Measurements from ENCODE around the gene FOXA1. TPM values are rescaled to one million over a fixed set of nuclear protein-coding genes. Genes with fewer than 3 reads are reported as not detected.
"Not testable (repeated sequence)": the region's sequence is repeated elsewhere in the genome, so short reads cannot be mapped to it uniquely, and the experiment has no call there.

Gene FOXA1
- total RNA-seq, 1 donor from 2014 or later = 2.9 TPM

GRCh38 chr14:37558740-37559139 lies 36.3 kb downstream of the FOXA1 start:
- DNase-seq (ENCODE audit: low spot score) = no peak

- DNase-seq (ENCODE audit: low spot score) = not testable (repeated sequence)
These were observed 39.5 kb downstream of the FOXA1 start for GRCh38 chr14:37555596-37555995.

GRCh38 chr14:37553935-37554550 lies 41.0 kb downstream of the FOXA1 start:
- no peak for DNase-seq (ENCODE audit: low spot score)

GRCh38 chr14:37551119-37551518 lies 43.9 kb downstream of the FOXA1 start:
- DNase-seq (ENCODE audit: low spot score) = no peak

GRCh38 chr14:37550511-37550910 lies 44.5 kb downstream of the FOXA1 start:
- no peak for DNase-seq (ENCODE audit: low spot score)

- DNase-seq (ENCODE audit: low spot score) = no peak
These were observed 48.2 kb downstream of the FOXA1 start for GRCh38 chr14:37546621-37547447.

- DNase-seq (ENCODE audit: low spot score) = no peak
These were observed 49.9 kb downstream of the FOXA1 start for GRCh38 chr14:37545174-37545573.

- no peak for DNase-seq (ENCODE audit: low spot score)
These were observed 50.6 kb downstream of the FOXA1 start for GRCh38 chr14:37544407-37544806.

GRCh38 chr14:37539992-37540391 lies 55.1 kb downstream of the FOXA1 start:
- no peak for DNase-seq (ENCODE audit: low spot score)

Other genes starting within 250 kb of the FOXA1 start
- gene TTC6, start 380 bp upstream of the FOXA1 start, total RNA-seq (ENCODE audit: insufficient read depth, low replicate concordance) = 0.96 TPM